Glomerular endothelial cell (primary cell): Measurements from ENCODE around the gene MYOCD. TPM values are rescaled to one million over a fixed set of nuclear protein-coding genes. Genes with fewer than 3 reads are reported as not detected.

Experiments used
- total RNA-seq: library from RNA; depleted of rRNA; stranded (reverse); fragments of >200 nt; gene quantifications from 2 replicates; pipeline ENCODE4 v1.2.3, GENCODE V29; 2015

The MYOCD gene
- total RNA-seq, 1 donor from 2014 or later = 2.0 TPM

Other genes starting within 250 kb of the MYOCD start
- gene ARHGAP44, start 123.6 kb downstream of the MYOCD start, total RNA-seq = 0.97 and 1.4 TPM in 2 replicates